ENCODE data around the gene PIGU.
A peak's percentile ranks its signal among the peaks of the same experiment; 100 is the strongest.
"Not testable (repeated sequence)": the region's sequence is repeated elsewhere in the genome, so short reads cannot be mapped to it uniquely, and the experiment has no call there.

PIGU gene

GRCh38 chr20:34706912-34707784 lies 30.3 kb upstream of the PIGU start:
- no peak for DNase-seq (ENCODE audit: low read depth)

DNA sequence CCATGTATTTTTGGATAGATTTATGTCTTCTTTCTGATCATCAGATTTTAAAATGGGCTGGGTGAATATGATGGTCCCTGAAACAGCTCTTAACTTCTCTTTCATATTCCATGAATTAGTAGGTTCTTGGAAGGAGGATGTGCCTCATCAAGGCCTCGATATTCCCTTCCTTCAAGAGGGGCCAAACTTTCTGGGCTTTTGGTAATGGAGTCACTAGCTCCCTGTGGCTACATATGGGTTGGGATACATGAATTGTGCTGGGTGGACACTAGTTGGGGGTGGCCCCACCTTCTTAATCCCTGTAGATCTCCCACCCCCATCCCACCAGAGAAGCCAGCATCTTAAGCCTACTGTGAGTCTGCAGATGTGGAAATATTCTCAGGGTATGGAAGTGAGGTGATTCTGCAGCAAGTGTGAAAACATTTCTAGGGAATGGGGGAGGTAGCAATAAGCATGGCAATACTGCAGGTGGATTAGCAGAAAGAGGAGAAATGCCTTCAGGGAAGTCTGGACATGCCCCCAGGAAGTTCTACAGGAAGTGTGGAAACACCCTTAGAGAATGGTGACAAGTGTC lies 29.5 kb upstream of the PIGU start:
- DNase-seq (ENCODE audit: low read depth) = no peak

DNA sequence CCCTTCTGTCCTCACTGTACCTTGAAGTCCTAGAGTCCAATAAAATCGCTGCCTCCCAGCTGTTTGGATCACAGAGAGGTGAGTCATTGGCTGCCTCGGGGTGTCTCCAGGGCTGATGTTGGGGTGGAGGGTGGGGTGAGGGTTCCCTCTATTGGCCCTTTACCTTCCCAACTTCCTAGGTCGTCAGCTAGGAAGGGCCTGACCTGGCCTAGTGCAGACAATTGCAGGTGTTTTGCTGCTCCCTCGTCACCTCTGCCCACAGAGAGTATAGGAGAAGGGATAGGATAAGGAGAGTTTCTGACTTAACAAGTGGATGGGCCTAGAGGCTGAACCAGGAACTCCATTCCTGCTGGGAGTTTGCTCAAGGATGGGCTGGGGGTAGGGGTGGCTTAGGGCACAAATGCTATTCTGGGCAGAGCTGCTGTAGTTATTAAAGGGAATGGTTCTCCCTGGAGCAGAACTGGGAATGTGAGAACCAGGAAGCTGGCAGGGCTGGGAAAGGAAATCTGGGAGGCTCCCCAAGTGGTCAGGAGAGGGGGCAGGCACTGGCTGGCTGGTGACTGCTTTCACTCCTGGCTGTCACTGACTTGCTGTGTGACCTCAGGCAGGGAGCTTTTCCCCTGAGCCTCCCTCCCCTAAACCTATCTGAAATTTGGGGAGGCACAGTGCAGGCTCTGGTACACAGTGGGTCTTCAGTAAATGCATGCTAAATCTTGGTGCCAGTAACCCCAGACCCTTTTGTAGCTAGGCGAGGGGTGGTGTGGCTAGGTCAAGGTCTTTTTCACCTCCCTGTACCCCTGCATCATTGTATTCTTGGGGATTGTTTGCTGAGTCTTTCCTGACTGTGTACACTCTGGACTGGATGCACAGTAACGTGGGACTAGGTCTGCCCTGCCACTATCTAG lies 28.8 kb upstream of the PIGU start:
- no peak for DNase-seq (ENCODE audit: low read depth)

DNA sequence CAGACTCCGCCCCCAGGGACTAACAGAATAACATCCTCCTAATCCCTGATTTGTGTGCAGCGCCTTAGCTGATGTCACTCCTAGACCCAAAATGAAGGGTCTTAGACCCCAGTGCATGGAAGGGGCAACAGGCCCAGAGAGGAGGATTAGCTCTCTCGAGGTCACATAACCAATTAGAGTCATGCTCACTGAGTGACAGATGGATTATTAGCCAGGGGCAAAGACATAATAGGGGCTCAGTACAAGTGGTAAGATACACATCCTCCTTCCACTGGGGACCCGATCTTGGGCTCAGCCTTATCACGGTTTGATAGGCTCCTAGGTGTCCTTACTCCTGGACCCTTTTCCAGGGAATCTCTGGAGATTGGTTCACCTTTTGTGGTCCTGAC lies 28.1 kb upstream of the PIGU start:
- DNase-seq (ENCODE audit: low read depth) = no peak

DNA sequence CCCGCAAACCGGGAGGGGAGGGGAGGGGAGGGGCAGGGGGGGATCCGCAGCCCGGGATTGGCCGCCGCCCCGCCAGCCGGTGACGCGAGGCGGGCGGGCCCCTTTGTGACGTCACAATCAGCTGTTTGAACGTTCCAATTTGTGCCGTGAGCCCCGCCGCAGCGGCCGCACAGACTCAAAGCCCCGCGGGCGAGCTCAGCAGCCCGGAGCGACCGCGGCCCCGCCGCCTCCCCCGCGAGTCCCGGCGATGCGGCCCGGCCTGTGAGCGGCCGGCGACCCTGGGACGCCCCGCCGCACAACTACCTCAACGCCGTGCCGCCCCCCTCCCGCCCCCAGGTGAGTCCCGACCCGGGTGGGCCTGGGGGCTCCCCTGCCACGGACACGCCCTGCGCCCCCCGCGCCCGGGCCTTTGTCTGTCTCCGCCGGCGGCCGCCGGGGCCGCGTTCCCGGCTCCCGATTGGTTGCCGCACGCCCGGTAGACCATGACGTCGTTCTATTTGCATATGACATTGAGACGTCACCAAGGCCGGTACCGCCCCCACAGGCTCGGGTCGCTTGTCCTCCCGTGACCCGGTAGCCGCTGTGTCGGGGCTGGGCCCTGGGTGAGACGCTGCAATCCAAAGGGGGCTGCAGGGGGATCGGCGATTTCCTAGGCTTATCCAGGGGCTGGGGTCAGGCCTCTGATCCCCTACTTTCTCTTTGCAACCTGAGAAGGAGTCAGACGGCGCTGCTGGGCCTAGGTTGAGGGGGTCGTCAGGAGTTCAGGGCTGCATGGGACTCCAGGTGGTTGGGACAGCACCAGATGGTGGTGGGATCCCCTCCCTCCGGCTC lies 27.5 kb upstream of the PIGU start, which contains the start of gene TP53INP2:
TSS of gene TP53INP2 (plus strand) at position 168 of the 831 bp plus-strand sequence. CDS start 4,396 bp downstream, outside the sequence.
- peak; percentile 76 for DNase-seq (ENCODE audit: low read depth)

DNA sequence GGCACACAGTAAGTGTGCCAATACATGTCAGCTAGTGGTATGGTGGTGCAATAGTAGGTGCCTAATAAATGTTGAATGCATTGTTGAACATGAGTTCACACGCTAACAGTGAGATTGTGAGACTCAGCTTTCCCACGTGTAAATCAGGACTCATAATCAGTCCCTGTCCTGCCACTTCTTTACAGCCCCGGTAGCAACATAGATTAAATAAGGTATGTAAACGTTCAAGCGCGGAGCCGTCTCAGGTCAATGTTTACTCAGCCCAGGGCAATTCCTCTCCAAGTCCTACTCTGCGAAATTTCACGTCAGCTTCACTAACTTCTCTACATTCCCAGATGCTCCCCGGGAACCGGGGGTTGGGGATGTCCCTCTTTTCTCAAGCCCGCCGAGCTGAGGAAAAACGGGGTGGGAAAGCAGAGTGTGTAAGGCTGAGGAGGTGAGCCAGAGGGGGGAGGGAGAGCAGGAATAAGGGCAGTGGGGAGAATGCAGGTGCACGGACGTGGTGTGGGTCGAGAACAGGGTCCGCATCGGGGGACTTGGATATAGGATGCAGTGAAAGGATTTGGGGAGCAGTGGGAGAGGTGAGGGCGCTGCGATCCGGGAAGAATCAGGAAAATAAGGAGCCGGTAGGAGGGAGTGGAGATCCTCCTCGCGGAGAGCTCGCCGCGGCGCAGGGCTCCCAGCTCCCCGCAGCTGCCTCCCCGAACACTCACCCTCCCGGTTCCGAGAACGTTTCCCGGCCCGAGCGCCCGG lies 26.7 kb upstream of the PIGU start:
- peak; percentile 3 for DNase-seq (ENCODE audit: low read depth)

DNA sequence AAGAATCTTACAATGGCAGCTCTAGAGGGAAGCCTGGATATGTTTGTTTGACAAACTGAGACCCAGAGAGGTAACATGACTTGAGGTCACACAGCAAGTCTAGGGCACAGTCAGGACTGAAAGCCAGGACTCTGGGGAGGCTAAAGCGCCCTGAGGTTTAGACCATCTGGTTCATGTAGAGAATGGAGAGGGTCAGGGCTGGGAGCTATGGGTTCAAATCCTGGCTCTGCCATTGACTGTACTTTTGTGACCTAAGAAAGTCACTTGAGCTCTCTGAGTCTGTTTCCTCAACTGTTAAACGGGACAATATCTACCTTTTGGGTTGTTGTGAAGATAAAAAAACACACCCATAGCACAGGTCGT lies 26.1 kb upstream of the PIGU start:
- no peak for DNase-seq (ENCODE audit: low read depth)

DNA sequence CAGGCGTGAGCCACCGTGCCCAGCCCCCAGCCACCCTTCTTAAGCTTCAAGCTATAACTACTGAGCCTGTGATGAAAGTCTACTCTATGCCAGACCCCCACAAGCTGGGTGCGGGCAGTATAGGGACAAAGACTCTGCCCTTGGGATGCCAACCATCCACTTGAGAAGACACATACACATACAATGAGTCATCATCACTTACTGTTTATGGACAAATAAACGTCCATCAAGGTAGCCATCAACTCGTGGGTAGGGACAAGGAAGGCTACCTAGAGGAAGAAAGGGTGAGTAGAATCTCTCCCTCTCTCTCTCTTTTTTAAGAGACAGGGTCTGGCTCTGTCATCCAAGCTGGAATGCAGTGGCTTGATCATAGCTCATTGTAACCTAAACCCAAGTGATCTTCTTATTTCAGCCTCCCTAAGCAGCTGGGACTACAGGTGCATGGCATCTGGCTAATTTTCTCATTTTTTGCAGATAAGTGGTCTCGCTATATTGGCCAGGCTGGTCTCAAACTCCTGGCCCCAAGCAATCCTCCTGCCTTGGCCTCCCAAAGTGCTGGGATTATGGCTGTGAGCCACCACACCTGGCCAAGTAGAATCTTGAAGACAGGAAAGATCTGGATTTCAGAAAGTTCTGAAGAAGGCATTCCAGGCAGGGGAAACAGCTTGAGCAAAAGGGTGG lies 24.7 kb upstream of the PIGU start:
- no peak for DNase-seq (ENCODE audit: low read depth)

DNA sequence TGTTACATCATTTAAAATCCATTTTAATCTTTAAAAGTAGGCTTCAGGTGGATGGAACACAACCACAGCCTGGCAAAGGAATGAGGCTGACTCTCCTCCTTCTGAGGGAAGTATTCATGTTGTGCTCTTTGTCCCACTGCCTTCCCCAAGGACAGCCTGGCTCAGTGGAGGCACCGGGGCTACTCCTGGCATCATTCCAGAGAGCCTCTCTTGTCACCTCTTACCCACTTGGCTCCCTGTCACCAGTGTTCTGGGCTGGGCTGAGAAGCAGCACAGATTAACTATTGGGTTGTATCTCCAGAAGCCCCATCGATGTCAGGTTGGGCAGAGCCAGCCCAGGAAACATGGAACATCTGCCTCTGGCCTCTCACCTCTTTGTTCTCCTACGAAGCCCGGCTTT lies 16.5 kb upstream of the PIGU start:
- no peak for DNase-seq (ENCODE audit: low read depth)

DNA sequence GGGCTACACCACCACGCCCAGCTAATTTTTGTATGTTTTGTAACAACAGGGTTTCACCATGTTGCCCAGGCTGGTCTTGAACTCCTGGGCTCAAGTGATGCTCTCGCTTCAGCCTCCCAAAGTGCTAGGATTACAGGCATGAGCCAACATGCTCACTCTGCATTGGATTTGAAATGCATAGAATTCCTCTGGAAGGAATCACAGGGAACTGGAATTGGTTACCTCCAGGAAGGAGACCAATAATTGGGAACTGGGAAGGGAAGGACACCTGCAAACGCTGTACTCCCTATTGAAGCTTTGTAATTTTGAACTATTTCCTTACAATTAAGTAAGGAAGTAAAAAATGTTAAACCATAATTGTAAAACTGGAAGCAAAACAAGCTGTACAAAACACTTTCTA lies 14.9 kb upstream of the PIGU start:
- DNase-seq (ENCODE audit: low read depth) = no peak

- DNase-seq (ENCODE audit: low read depth) = no peak
Measured at GRCh38 chr20:34689486-34689885, 12.6 kb upstream of the PIGU start.

GRCh38 chr20:34683667-34684066 lies 6.8 kb upstream of the PIGU start:
- DNase-seq (ENCODE audit: low read depth) = no peak

DNA sequence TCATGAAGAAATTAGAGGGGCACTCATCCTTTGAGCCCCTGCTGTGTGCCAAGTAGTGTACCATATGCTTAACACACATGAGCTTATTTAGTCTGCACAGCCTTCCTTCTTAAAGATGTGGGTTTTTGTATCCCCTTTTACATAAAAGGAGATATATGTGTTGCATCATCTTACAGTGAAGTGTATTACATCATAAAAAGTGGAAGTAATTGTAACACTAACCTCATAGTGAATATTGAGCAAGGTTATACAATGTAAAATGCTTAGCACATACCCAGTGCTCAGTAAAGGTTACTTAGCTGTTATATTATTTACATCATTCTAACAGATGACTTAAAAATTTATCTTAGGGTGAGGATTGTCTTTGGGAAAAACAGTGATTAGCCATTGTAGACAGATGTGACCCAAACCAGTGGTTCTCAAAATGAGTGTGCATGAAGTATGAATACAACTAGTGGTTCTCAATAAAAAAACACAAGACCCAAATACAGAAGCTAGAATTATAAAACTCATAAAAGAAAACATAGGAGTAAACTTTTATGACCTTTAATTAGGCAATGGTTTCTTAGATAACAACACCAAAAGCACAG lies 3.8 kb upstream of the PIGU start:
- no peak for DNase-seq (ENCODE audit: low read depth)

GRCh38 chr20:34675993-34676641 lies 775 bp downstream of the PIGU start:
- no peak for DNase-seq (ENCODE audit: low read depth)

GRCh38 chr20:34675561-34675960 lies 1.3 kb downstream of the PIGU start:
- no peak for DNase-seq (ENCODE audit: low read depth)

GRCh38 chr20:34673412-34673811 lies 3.5 kb downstream of the PIGU start:
- no peak for DNase-seq (ENCODE audit: low read depth)

DNA sequence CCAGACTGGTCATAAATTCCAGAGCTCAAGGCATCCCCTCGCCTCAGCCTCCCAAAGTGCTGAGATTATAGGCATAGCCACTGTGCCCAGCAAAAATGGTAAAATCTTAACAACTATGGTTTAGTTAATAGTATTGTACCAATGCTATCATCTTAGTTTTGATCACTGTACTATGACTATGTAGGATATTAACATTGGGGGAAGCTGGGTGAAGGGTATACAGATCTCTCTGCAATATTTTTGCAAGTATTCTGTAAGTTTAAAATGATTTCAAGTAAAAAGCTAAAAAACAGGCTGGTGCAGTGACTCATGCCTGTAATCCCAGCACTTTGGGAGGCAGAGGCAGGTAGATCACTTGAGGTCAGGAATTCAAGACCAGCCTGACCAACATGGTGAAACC lies 7.8 kb downstream of the PIGU start:
- DNase-seq (ENCODE audit: low read depth) = no peak

DNA sequence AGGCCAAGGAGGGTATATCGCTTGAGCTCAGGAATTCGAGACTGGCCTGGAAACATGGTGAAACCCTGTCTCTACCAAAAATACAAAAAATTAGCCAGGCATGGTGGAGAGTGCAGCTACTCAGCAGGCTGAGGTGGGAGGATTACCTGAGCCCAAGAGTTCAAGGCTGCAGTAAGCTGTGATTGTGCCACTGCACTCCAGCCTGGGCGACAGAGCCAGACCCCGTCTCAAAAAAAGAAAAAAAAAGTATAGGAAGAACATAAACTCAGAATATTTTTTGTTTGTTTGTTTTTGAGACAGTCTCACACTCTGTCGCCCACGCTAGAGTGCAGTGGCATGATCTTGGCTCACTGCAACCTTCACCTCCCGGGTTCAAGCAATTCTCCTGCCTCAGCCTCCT lies 12.1 kb downstream of the PIGU start:
- DNase-seq (ENCODE audit: low read depth) = not testable (repeated sequence)

DNA sequence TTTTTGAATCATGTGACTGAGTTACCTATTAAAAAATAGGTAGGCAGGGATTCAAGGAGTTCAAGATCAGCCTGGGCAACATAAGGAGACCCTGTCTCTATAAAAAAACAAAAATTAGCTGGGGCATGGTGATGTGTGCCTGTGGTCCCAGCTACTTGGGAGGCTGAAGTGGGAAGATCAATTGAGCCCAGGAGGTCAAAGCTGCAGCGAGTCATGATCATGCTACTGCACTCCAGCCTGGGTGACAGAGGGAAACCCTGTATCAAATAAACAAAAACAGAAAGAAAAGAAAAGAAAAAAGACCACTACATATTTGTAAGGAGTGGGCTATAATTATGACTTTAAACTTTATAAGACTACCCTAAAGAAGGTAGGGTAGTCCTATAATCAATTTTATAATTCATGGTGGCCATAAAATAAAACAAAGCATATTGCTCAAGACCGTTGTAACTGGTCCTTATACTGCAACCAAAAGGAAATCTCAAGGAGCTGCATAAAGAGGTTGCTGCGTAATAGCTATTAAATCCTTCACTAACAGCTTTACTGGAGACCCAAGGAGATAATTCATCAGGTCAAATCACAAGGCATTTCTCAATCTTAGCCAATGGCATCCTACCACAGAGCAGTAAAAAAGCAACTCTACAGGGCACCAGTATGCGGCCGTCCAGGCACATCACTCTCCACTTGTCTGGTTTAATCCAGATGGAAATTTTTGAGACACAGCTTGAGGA lies 13.5 kb downstream of the PIGU start:
- no peak for DNase-seq (ENCODE audit: low read depth)

Measured in activated T-helper 9 cell treated with anti-CD3 and anti-CD28 coated beads, Interleukin-2, amount 50 U/mL, for 16 hours (primary cell).